ENCODE data around the gene C1R. TPM values are rescaled to one million over a fixed set of nuclear protein-coding genes. Genes with fewer than 3 reads are reported as not detected.
A peak's percentile ranks its signal among the peaks of the same experiment; 100 is the strongest.

The C1R gene
- total and polyA plus RNA-seq, 5 donors from 2014 or later: 1.4 to 4.6 (median 2.2) TPM

- Histone ChIP-seq H3K9me3 (ENCODE audit: control insufficient read depth in 2 of 2, low read length in 2 of 2) (no peaks in the 10 kb centered on the region), H3K4me1 (ENCODE audit: control insufficient read depth, insufficient read depth, low read length, poor library complexity, severe bottlenecking) (peaks cover 23% of the 10 kb centered on the region), H3K36me3 (ENCODE audit: control insufficient read depth, insufficient read depth, low read length) (peaks cover 28% of the 10 kb centered on the region), H3K27ac (ENCODE audit: insufficient read depth, low read length, poor library complexity, severe bottlenecking) (peak overlapping the region; percentile 75), H3K4me3 (ENCODE audit: low read depth, low read length) (peak overlapping the region; percentile 89), H3K27me3 (ENCODE audit: control insufficient read depth, insufficient read depth, low read length) (no peaks in the 10 kb centered on the region)
- peaks cover 0 to 47% (median 15%) of the 10 kb centered on the region in 4 donors for H3K4me1 Mint-ChIP-seq
- peak in 1 of 2 donors; percentile 15 for ATAC-seq (ENCODE audit: low read depth in 2 of 2)
- H3K27me3 Mint-ChIP-seq: no peaks in the 10 kb centered on the region
- H3K36me3 Mint-ChIP-seq: peaks cover 24% of the 10 kb centered on the region
- peak overlapping the region; percentile 90 to 98 (median 96) for H3K4me3 Mint-ChIP-seq
- peak overlapping the region in 2 of 3 donors; percentile 93 to 97 for H3K27ac Mint-ChIP-seq
- no peaks in the 10 kb centered on the region for H3K9me3 Mint-ChIP-seq
- peak in 2 of 3 donors; percentile 22 to 51 for DNase-seq
Measured at GRCh38 chr12:7131502-7131866, 39.2 kb upstream of the C1R start.

GRCh38 chr12:7130701-7131501, 38.7 kb upstream of the C1R start:
- H3K36me3 ChIP-seq (ENCODE audit: control insufficient read depth, insufficient read depth, low read length): peaks cover 22% of the 10 kb centered on the region
- H3K27me3 ChIP-seq (ENCODE audit: control insufficient read depth, insufficient read depth, low read length): no peaks in the 10 kb centered on the region
- peak overlapping the region; percentile 89 for H3K4me3 ChIP-seq (ENCODE audit: low read depth, low read length)
- no peaks in the 10 kb centered on the region for H3K27me3 Mint-ChIP-seq
- peak; percentile 5 to 36 for ATAC-seq (ENCODE audit: low read depth in 2 of 2)
- peak overlapping the region; percentile 93 to 97 (median 95) for H3K27ac Mint-ChIP-seq
- H3K36me3 Mint-ChIP-seq: peaks cover 20% of the 10 kb centered on the region
- peaks cover 0 to 47% (median 15%) of the 10 kb centered on the region in 4 donors for H3K4me1 Mint-ChIP-seq
- H3K9me3 Mint-ChIP-seq: no peaks in the 10 kb centered on the region
- H3K4me3 Mint-ChIP-seq: peak overlapping the region; percentile 90 to 98 (median 96)
- no peaks in the 10 kb centered on the region for H3K9me3 ChIP-seq (ENCODE audit: control insufficient read depth in 2 of 2, low read length in 2 of 2)
- DNase-seq: peak; percentile 27 to 68 (median 41)
- peaks cover 23% of the 10 kb centered on the region for H3K4me1 ChIP-seq (ENCODE audit: control insufficient read depth, insufficient read depth, low read length, poor library complexity, severe bottlenecking)
- H3K27ac ChIP-seq (ENCODE audit: insufficient read depth, low read length, poor library complexity, severe bottlenecking): peak overlapping the region; percentile 75

DNA sequence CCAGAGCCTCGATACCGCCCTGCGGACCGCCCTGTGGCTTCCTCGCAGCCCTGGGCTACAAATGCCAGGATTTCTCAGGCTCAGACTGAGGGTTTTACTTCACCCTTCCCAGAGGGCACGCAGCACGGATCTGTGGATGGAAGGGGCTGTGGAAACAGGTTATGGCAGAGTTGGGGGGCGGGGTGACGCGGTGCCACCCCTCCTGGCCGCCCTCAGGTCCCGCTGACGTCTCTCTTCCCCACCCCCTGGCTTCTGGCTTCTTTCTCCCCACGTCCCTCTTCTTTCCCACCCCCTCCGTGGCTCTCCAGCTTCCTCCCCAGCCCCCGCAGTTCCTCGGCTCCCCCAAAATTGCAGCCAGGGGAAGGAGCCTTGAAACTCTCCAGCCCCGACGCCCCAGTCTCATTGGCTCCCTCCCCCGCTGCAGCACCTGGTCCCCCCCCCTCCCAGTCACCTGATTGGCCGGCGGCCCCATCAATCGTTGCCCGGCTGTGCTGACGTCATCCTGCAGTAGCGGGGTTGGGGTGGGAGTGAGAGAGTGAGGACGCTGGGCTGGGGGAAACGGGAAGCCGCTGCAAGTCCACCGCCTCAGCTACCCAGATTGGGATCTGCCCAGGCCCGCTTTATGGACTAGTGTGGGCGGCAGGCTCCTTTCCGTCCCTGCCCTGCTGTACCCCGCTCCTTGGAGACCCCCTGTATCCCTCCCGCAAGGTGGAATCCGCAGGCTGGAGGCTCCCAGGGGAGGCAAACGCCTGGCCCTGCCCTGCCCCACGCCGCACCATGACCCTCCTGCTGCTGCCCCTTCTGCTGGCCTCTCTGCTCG, 37.8 kb upstream of the C1R start, which contains the start of gene CLSTN3:
Gene CLSTN3, plus strand, starts transcription at position 500 of the 820 bp plus-strand sequence. Its CDS starts 278 bp downstream, at position 778.
- H3K27me3 ChIP-seq (ENCODE audit: control insufficient read depth, insufficient read depth, low read length): no peaks in the 10 kb centered on the region
- ATAC-seq (ENCODE audit: low read depth in 2 of 2): peak; percentile 84 to 87
- peaks cover 12% of the 10 kb centered on the region for H3K36me3 Mint-ChIP-seq
- peak within 1 kb of the TSS; percentile 75 for H3K27ac ChIP-seq (ENCODE audit: insufficient read depth, low read length, poor library complexity, severe bottlenecking)
- H3K4me1 ChIP-seq (ENCODE audit: control insufficient read depth, insufficient read depth, low read length, poor library complexity, severe bottlenecking): peaks cover 23% of the 10 kb centered on the region
- H3K9me3 ChIP-seq (ENCODE audit: control insufficient read depth in 2 of 2, low read length in 2 of 2): no peaks in the 10 kb centered on the region
- H3K27ac Mint-ChIP-seq: peak within 1 kb of the TSS; percentile 93 to 97 (median 95)
- peaks cover 0 to 45% (median 15%) of the 10 kb centered on the region in 4 donors for H3K4me1 Mint-ChIP-seq
- H3K4me3 ChIP-seq (ENCODE audit: low read depth, low read length): peak within 1 kb of the TSS; percentile 89
- peak; percentile 82 to 90 (median 86) for DNase-seq
- H3K4me3 Mint-ChIP-seq: peak within 1 kb of the TSS; percentile 90 to 98 (median 96)
- H3K36me3 ChIP-seq (ENCODE audit: control insufficient read depth, insufficient read depth, low read length): peaks cover 16% of the 10 kb centered on the region
- H3K9me3 Mint-ChIP-seq: no peaks in the 10 kb centered on the region
- H3K27me3 Mint-ChIP-seq: no peaks in the 10 kb centered on the region

- Histone ChIP-seq H3K4me3 (ENCODE audit: low read depth, low read length) (peak overlapping the region; percentile 71), H3K9me3 (ENCODE audit: control insufficient read depth in 2 of 2, low read length in 2 of 2) (no peaks in the 10 kb centered on the region), H3K27ac (ENCODE audit: insufficient read depth, low read length, poor library complexity, severe bottlenecking) (peak overlapping the region; percentile 75), H3K4me1 (ENCODE audit: control insufficient read depth, insufficient read depth, low read length, poor library complexity, severe bottlenecking) (peaks cover 23% of the 10 kb centered on the region), H3K36me3 (ENCODE audit: control insufficient read depth, insufficient read depth, low read length) (peaks cover 9% of the 10 kb centered on the region), H3K27me3 (ENCODE audit: control insufficient read depth, insufficient read depth, low read length) (no peaks in the 10 kb centered on the region)
- ATAC-seq (ENCODE audit: low read depth in 2 of 2): peak in 1 of 2 donors; percentile 18
- Mint-ChIP-seq H3K4me1 (peaks cover 0 to 45% (median 15%) of the 10 kb centered on the region in 4 donors), H3K4me3 (peak overlapping the region; percentile 90 to 98 (median 96)), H3K27me3 (no peaks in the 10 kb centered on the region), H3K9me3 (no peaks in the 10 kb centered on the region), H3K27ac (peak overlapping the region in 2 of 3 donors; percentile 82 to 93), H3K36me3 (peaks cover 10% of the 10 kb centered on the region)
- DNase-seq: no peak
Measured at GRCh38 chr12:7129287-7129871, 37.1 kb upstream of the C1R start.

GRCh38 chr12:7128681-7129286, 36.5 kb upstream of the C1R start, which contains the start of gene RBP5:
Gene RBP5, minus strand, starts transcription at chr12:7128889. Its CDS starts 114 bp downstream, at chr12:7128775.
- H3K27me3 ChIP-seq (ENCODE audit: control insufficient read depth, insufficient read depth, low read length): no peaks in the 10 kb centered on the region
- no peaks in the 10 kb centered on the region for H3K27me3 Mint-ChIP-seq
- H3K27ac ChIP-seq (ENCODE audit: insufficient read depth, low read length, poor library complexity, severe bottlenecking): peak within 1 kb of the TSS; percentile 75
- H3K4me3 Mint-ChIP-seq: peak within 1 kb of the TSS; percentile 90 to 98 (median 96)
- H3K36me3 Mint-ChIP-seq: peaks cover 6% of the 10 kb centered on the region
- H3K9me3 Mint-ChIP-seq: no peaks in the 10 kb centered on the region
- ATAC-seq (ENCODE audit: low read depth in 2 of 2) (no peak), DNase-seq (no peak)
- H3K9me3 ChIP-seq (ENCODE audit: control insufficient read depth in 2 of 2, low read length in 2 of 2): no peaks in the 10 kb centered on the region
- peaks cover 5% of the 10 kb centered on the region for H3K36me3 ChIP-seq (ENCODE audit: control insufficient read depth, insufficient read depth, low read length)
- peak within 1 kb of the TSS; percentile 83 to 97 (median 93) for H3K27ac Mint-ChIP-seq
- peaks cover 0 to 45% (median 15%) of the 10 kb centered on the region in 4 donors for H3K4me1 Mint-ChIP-seq
- H3K4me1 ChIP-seq (ENCODE audit: control insufficient read depth, insufficient read depth, low read length, poor library complexity, severe bottlenecking): peaks cover 23% of the 10 kb centered on the region
- peak within 1 kb of the TSS; percentile 71 for H3K4me3 ChIP-seq (ENCODE audit: low read depth, low read length)

DNA sequence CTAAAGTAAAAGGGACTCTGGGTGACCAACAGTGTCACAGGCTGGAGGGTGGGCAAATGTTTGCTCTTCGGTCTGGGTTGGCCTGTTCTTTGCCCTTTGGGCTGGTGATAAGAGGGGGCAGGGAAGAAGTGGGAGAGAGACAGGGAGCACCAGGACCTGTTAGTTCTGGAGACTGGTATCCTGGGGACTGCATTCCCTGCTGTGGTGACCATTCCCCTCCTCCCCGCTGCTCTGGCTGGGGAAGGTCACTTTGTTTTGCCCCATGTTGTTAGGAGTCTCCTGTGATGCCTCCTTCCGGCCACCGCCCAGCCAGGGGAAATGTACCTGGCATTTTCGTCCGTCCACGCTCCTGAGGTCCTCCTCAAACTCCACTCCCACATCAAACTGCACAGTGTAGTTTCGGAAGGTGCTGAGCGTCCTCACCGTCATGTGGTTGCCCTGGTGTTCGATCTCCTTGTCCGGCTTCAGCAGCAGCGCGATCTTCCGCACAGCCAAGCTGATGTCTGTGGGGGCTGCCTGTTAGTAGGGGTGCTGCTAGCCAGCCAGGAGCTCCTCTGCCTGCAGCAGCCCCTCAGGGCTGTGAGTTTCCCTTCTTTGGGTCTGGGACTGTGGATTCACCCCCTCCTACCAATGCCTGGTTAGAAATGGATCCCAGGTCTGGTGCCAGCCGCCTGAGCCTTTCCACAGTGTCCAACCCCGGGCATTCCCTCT, 35.8 kb upstream of the C1R start:
- ATAC-seq (ENCODE audit: low read depth in 2 of 2) (no peak), DNase-seq (no peak)
- Mint-ChIP-seq H3K9me3 (no peaks in the 10 kb centered on the region), H3K27ac (peak overlapping the region; percentile 82 to 93 (median 83)), H3K4me1 (peaks cover 0 to 42% (median 17%) of the 10 kb centered on the region in 4 donors), H3K27me3 (no peaks in the 10 kb centered on the region), H3K36me3 (peaks cover 8% of the 10 kb centered on the region), H3K4me3 (peak overlapping the region; percentile 75 to 98 (median 93))
- Histone ChIP-seq H3K27me3 (ENCODE audit: control insufficient read depth, insufficient read depth, low read length) (no peaks in the 10 kb centered on the region), H3K4me1 (ENCODE audit: control insufficient read depth, insufficient read depth, low read length, poor library complexity, severe bottlenecking) (peaks cover 23% of the 10 kb centered on the region), H3K27ac (ENCODE audit: insufficient read depth, low read length, poor library complexity, severe bottlenecking) (no peak overlapping the region), H3K9me3 (ENCODE audit: control insufficient read depth in 2 of 2, low read length in 2 of 2) (no peaks in the 10 kb centered on the region), H3K4me3 (ENCODE audit: low read depth, low read length) (no peak overlapping the region), H3K36me3 (ENCODE audit: control insufficient read depth, insufficient read depth, low read length) (no peaks in the 10 kb centered on the region)

Measured in CD4-positive, CD25-positive, alpha-beta regulatory T cell (primary cell).